ENCODE data around the gene GRIA3.

GRIA3 gene

GRCh38 chrX:123310112-123310511 lies 126.0 kb downstream of the GRIA3 start:
- Histone ChIP-seq H3K9me3 (ENCODE audit: control insufficient read depth, low read length) (no peaks in the 10 kb centered on the region), H3K4me2 (ENCODE audit: low read length, poor library complexity, severe bottlenecking) (no peak overlapping the region), H2AK5ac (ENCODE audit: low read length, severe bottlenecking) (no peak overlapping the region), H4K8ac (ENCODE audit: low read length) (no peak overlapping the region), H3K14ac (ENCODE audit: low read length in 2 of 2) (no peak overlapping the region), H3K79me1 (replicated peaks; ENCODE audit: low read length, poor library complexity, severe bottlenecking) (no peaks in the 10 kb centered on the region), H3K4ac (ENCODE audit: low read depth in 1 of 2, low read length in 2 of 2) (no peak overlapping the region), H2AFZ (ENCODE audit: low read depth, low read length) (no peak overlapping the region), H3K23ac (ENCODE audit: low read length in 2 of 2) (no peak overlapping the region), H4K91ac (ENCODE audit: low read length) (no peak overlapping the region), H3K27me3 (ENCODE audit: control insufficient read depth in 1 of 2, insufficient read depth in 1 of 2, low read length in 2 of 2) (no peaks in the 10 kb centered on the region), H2BK5ac (ENCODE audit: low read depth, low read length, poor library complexity, severe bottlenecking) (no peak overlapping the region), H3K36me3 (ENCODE audit: control insufficient read depth in 1 of 2, insufficient read depth in 2 of 2, low read depth in 1 of 2, low read length in 2 of 2) (no peaks in the 10 kb centered on the region), H2BK15ac (ENCODE audit: low read depth, poor library complexity, severe bottlenecking) (no peak overlapping the region), H2BK120ac (ENCODE audit: low read depth, low read length) (no peak overlapping the region), H3K18ac (ENCODE audit: low read depth in 1 of 2, low read length in 2 of 2) (no peak overlapping the region), H3K9ac (ENCODE audit: low read length) (no peak overlapping the region), H3K4me1 (ENCODE audit: control insufficient read depth, insufficient read depth, low read depth, low read length) (peaks cover 1% of the 10 kb centered on the region), H3K27ac (ENCODE audit: low read length, poor library complexity, severe bottlenecking) (no peak overlapping the region), H3K4me3 (ENCODE audit: insufficient read depth in 1 of 2, low read depth in 1 of 2, low read length in 2 of 2) (no peak overlapping the region), H2BK12ac (ENCODE audit: low read length in 2 of 2) (no peak overlapping the region)
- DNase-seq = no peak

- no peak overlapping the region for H2BK15ac ChIP-seq (ENCODE audit: low read depth, poor library complexity, severe bottlenecking)
- no peak overlapping the region for H4K91ac ChIP-seq (ENCODE audit: low read length)
- no peak overlapping the region for H4K8ac ChIP-seq (ENCODE audit: low read length)
- H3K23ac ChIP-seq (ENCODE audit: low read length in 2 of 2) = no peak overlapping the region
- H3K27me3 ChIP-seq (ENCODE audit: control insufficient read depth in 1 of 2, insufficient read depth in 1 of 2, low read length in 2 of 2) = no peaks in the 10 kb centered on the region
- H2BK5ac ChIP-seq (ENCODE audit: low read depth, low read length, poor library complexity, severe bottlenecking) = no peak overlapping the region
- no peak overlapping the region for H2AK5ac ChIP-seq (ENCODE audit: low read length, severe bottlenecking)
- H3K4me3 ChIP-seq (ENCODE audit: insufficient read depth in 1 of 2, low read depth in 1 of 2, low read length in 2 of 2) = no peak overlapping the region
- WGBS = no CpG with 5 or more reads among the region's 1 CpG
- H3K9me3 ChIP-seq (ENCODE audit: control insufficient read depth, low read length) = no peaks in the 10 kb centered on the region
- no peaks in the 10 kb centered on the region for H3K36me3 ChIP-seq (ENCODE audit: control insufficient read depth in 1 of 2, insufficient read depth in 2 of 2, low read depth in 1 of 2, low read length in 2 of 2)
- H3K4me2 ChIP-seq (ENCODE audit: low read length, poor library complexity, severe bottlenecking) = no peak overlapping the region
- no peak overlapping the region for H2BK12ac ChIP-seq (ENCODE audit: low read length in 2 of 2)
- H3K4me1 ChIP-seq (ENCODE audit: control insufficient read depth, insufficient read depth, low read depth, low read length) = peaks cover 1% of the 10 kb centered on the region
- no peak overlapping the region for H3K18ac ChIP-seq (ENCODE audit: low read depth in 1 of 2, low read length in 2 of 2)
- H3K14ac ChIP-seq (ENCODE audit: low read length in 2 of 2) = no peak overlapping the region
- no peak overlapping the region for H3K27ac ChIP-seq (ENCODE audit: low read length, poor library complexity, severe bottlenecking)
- no peak for DNase-seq
- H2BK120ac ChIP-seq (ENCODE audit: low read depth, low read length) = no peak overlapping the region
- H3K79me1 ChIP-seq (replicated peaks; ENCODE audit: low read length, poor library complexity, severe bottlenecking) = no peaks in the 10 kb centered on the region
- no peak overlapping the region for H3K9ac ChIP-seq (ENCODE audit: low read length)
- no peak overlapping the region for H2AFZ ChIP-seq (ENCODE audit: low read depth, low read length)
- no peak overlapping the region for H3K4ac ChIP-seq (ENCODE audit: low read depth in 1 of 2, low read length in 2 of 2)
Observed at GRCh38 chrX:123311486-123311885, 127.4 kb downstream of the GRIA3 start.

GRCh38 chrX:123313486-123313885 lies 129.4 kb downstream of the GRIA3 start:
- Histone ChIP-seq H2BK120ac (ENCODE audit: low read depth, low read length) (no peak overlapping the region), H3K36me3 (ENCODE audit: control insufficient read depth in 1 of 2, insufficient read depth in 2 of 2, low read depth in 1 of 2, low read length in 2 of 2) (no peaks in the 10 kb centered on the region), H3K23ac (ENCODE audit: low read length in 2 of 2) (no peak overlapping the region), H2BK5ac (ENCODE audit: low read depth, low read length, poor library complexity, severe bottlenecking) (no peak overlapping the region), H3K14ac (ENCODE audit: low read length in 2 of 2) (no peak overlapping the region), H3K18ac (ENCODE audit: low read depth in 1 of 2, low read length in 2 of 2) (no peak overlapping the region), H2AK5ac (ENCODE audit: low read length, severe bottlenecking) (no peak overlapping the region), H4K8ac (ENCODE audit: low read length) (no peak overlapping the region), H3K9me3 (ENCODE audit: control insufficient read depth, low read length) (no peaks in the 10 kb centered on the region), H2BK15ac (ENCODE audit: low read depth, poor library complexity, severe bottlenecking) (no peak overlapping the region), H3K4me2 (ENCODE audit: low read length, poor library complexity, severe bottlenecking) (no peak overlapping the region), H3K4me3 (ENCODE audit: insufficient read depth in 1 of 2, low read depth in 1 of 2, low read length in 2 of 2) (no peak overlapping the region), H2AFZ (ENCODE audit: low read depth, low read length) (no peak overlapping the region), H3K27ac (ENCODE audit: low read length, poor library complexity, severe bottlenecking) (no peak overlapping the region), H3K79me1 (replicated peaks; ENCODE audit: low read length, poor library complexity, severe bottlenecking) (no peaks in the 10 kb centered on the region), H4K91ac (ENCODE audit: low read length) (no peak overlapping the region), H3K9ac (ENCODE audit: low read length) (no peak overlapping the region), H3K27me3 (ENCODE audit: control insufficient read depth in 1 of 2, insufficient read depth in 1 of 2, low read length in 2 of 2) (no peaks in the 10 kb centered on the region), H3K4ac (ENCODE audit: low read depth in 1 of 2, low read length in 2 of 2) (no peak overlapping the region), H3K4me1 (ENCODE audit: control insufficient read depth, insufficient read depth, low read depth, low read length) (peaks cover 1% of the 10 kb centered on the region), H2BK12ac (ENCODE audit: low read length in 2 of 2) (no peak overlapping the region)
- DNase-seq = no peak

- no peak overlapping the region for H3K27ac ChIP-seq (ENCODE audit: low read length, poor library complexity, severe bottlenecking)
- no peak overlapping the region for H2BK12ac ChIP-seq (ENCODE audit: low read length in 2 of 2)
- H3K23ac ChIP-seq (ENCODE audit: low read length in 2 of 2) = no peak overlapping the region
- no peak overlapping the region for H2BK120ac ChIP-seq (ENCODE audit: low read depth, low read length)
- no peaks in the 10 kb centered on the region for H3K27me3 ChIP-seq (ENCODE audit: control insufficient read depth in 1 of 2, insufficient read depth in 1 of 2, low read length in 2 of 2)
- no peak overlapping the region for H2AK5ac ChIP-seq (ENCODE audit: low read length, severe bottlenecking)
- no peaks in the 10 kb centered on the region for H3K79me1 ChIP-seq (replicated peaks; ENCODE audit: low read length, poor library complexity, severe bottlenecking)
- H4K91ac ChIP-seq (ENCODE audit: low read length) = no peak overlapping the region
- H2BK5ac ChIP-seq (ENCODE audit: low read depth, low read length, poor library complexity, severe bottlenecking) = no peak overlapping the region
- H2BK15ac ChIP-seq (ENCODE audit: low read depth, poor library complexity, severe bottlenecking) = no peak overlapping the region
- no peak overlapping the region for H3K14ac ChIP-seq (ENCODE audit: low read length in 2 of 2)
- no peak overlapping the region for H3K4me2 ChIP-seq (ENCODE audit: low read length, poor library complexity, severe bottlenecking)
- no peak overlapping the region for H3K4ac ChIP-seq (ENCODE audit: low read depth in 1 of 2, low read length in 2 of 2)
- no peak for DNase-seq
- no peaks in the 10 kb centered on the region for H3K4me1 ChIP-seq (ENCODE audit: control insufficient read depth, insufficient read depth, low read depth, low read length)
- no peak overlapping the region for H3K4me3 ChIP-seq (ENCODE audit: insufficient read depth in 1 of 2, low read depth in 1 of 2, low read length in 2 of 2)
- H3K18ac ChIP-seq (ENCODE audit: low read depth in 1 of 2, low read length in 2 of 2) = no peak overlapping the region
- H3K9ac ChIP-seq (ENCODE audit: low read length) = no peak overlapping the region
- WGBS = 91% methylated on average over 4 of the region's 4 CpGs
- H4K8ac ChIP-seq (ENCODE audit: low read length) = no peak overlapping the region
- no peaks in the 10 kb centered on the region for H3K9me3 ChIP-seq (ENCODE audit: control insufficient read depth, low read length)
- H3K36me3 ChIP-seq (ENCODE audit: control insufficient read depth in 1 of 2, insufficient read depth in 2 of 2, low read depth in 1 of 2, low read length in 2 of 2) = no peaks in the 10 kb centered on the region
- no peak overlapping the region for H2AFZ ChIP-seq (ENCODE audit: low read depth, low read length)
Observed at GRCh38 chrX:123320622-123321021, 136.5 kb downstream of the GRIA3 start.
